Measurements from ENCODE around the gene RTN4RL1.

DNA sequence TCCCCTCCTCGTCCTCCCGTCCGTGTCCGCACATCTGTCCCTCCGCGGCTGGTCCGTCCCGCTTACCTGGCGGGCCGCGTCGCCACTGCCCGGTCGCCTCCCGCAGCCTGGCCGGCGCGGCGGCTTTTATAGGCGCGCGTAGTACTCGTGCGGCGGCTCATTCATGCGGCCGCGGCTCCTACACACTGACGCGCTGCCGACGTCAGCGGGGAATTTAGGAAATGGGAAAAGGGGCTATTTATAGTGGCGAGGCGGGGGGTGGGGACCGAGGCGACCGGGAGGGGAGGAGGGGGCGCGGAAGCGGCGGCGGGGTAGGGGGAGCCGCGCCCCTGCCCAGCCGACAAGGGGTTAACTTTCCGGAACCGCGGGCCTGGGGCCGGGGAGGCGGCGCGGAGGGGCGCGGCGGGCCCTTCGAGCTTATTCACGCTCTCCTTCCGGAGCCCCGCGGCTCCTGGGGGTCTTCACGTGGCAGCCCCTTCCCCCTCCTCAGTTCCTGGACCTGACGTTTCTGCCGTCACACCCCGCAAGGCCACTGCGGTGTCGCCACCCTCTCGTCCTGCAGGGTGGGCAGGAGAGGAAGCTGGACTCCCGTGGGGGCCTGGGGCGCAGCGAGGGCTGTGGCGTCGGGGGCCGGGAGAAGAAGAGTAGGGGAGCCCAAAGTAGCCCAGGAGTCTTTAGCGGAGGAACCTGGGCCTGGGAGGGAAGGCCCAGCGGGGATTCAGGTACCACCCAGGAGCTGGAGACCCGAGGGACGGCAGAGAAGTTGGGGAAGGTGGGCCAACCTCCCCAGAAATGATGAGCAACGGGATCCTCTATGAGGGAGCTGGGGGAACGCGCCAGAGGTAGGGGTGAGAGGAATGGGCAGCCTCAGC, 26.2 kb upstream of the RTN4RL1 start:
- TF ChIP-seq, protein P1, sequence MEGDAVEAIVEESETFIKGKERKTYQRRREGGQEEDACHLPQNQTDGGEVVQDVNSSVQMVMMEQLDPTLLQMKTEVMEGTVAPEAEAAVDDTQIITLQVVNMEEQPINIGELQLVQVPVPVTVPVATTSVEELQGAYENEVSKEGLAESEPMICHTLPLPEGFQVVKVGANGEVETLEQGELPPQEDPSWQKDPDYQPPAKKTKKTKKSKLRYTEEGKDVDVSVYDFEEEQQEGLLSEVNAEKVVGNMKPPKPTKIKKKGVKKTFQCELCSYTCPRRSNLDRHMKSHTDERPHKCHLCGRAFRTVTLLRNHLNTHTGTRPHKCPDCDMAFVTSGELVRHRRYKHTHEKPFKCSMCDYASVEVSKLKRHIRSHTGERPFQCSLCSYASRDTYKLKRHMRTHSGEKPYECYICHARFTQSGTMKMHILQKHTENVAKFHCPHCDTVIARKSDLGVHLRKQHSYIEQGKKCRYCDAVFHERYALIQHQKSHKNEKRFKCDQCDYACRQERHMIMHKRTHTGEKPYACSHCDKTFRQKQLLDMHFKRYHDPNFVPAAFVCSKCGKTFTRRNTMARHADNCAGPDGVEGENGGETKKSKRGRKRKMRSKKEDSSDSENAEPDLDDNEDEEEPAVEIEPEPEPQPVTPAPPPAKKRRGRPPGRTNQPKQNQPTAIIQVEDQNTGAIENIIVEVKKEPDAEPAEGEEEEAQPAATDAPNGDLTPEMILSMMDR (conservative IDR thresholded peaks at IDR 0.05; ENCODE audit: low read length): no peak
- no peak for TF ChIP-seq EZH2phosphoT487 (IDR thresholded peaks at IDR 0.05; ENCODE audit: borderline replicate concordance)

Data from Loucy (cell line).